Vagina (tissue), 2 donors: ENCODE results near the gene CEP120. TPM values are rescaled to one million over a fixed set of nuclear protein-coding genes. Genes with fewer than 3 reads are reported as not detected.
"Not testable (repeated sequence)": the region's sequence is repeated elsewhere in the genome, so short reads cannot be mapped to it uniquely, and the experiment has no call there.

Experiments
- DNase-seq, 2 donors: peaks; one replicate each; pipeline ENCODE4 v3.0.0-alpha.2; 2017; ENCODE audit errors: extremely low spot score in 2 of 2
- H3K27ac ChIP-seq: fragments of 200-600 bp; sonication (generic); one replicate; pipeline ENCODE4 v1.5.1; 2019
- H3K27me3 ChIP-seq: fragments of 200-600 bp; sonication (generic); one replicate; pipeline ENCODE4 v1.5.1; 2019
- H3K36me3 ChIP-seq, 2 donors: fragments of 200-600 bp; sonication (generic); one replicate each; pipeline ENCODE4 v1.5.1; 2017 to 2019
- H3K4me1 ChIP-seq: fragments of 200-600 bp; sonication (generic); one replicate; pipeline ENCODE4 v1.5.1; 2019
- H3K4me3 ChIP-seq, 2 donors: fragments of 200-600 bp; sonication (generic); 1 replicate in 1 of 2; 2 replicates in 1 of 2; pipeline ENCODE4 v1.5.1; 2016 to 2019
- H3K9me3 ChIP-seq: fragments of 200-600 bp; sonication (generic); one replicate; pipeline ENCODE4 v1.5.1; 2019
- CTCF ChIP-seq, 3 experiments: fragments of 450-650 bp in 2 of 3; fragments of 200-600 bp in 1 of 3; sonication (generic) in 1 of 3; IDR thresholded peaks; one replicate each; pipeline ENCODE4 v1.5.1; 2017 to 2019; ENCODE audit warnings: antibody characterized with exemption in 3 of 3, mild to moderate bottlenecking in 2 of 3, moderate library complexity in 2 of 3
- POLR2A ChIP-seq, 2 donors: fragments of 450-650 bp; IDR thresholded peaks; one replicate each; pipeline ENCODE4 v1.6.1; 2017; ENCODE audit warnings: antibody characterized with exemption in 2 of 2, mild to moderate bottlenecking in 2 of 2, moderate library complexity in 2 of 2
- POLR2AphosphoS5 ChIP-seq, 2 donors: sonication (generic); formaldehyde crosslinking; IDR thresholded peaks; one replicate each; pipeline ENCODE4 v1.9.0; 2017; ENCODE audit warnings: antibody characterized with exemption in 2 of 2, mild to moderate bottlenecking in 2 of 2, low read depth in 1 of 2; ENCODE audit not compliant: insufficient read depth in 1 of 2
- intact Hi-C: fragments of 100-400 bp; cut with DNase I; formaldehyde crosslinking; loops from one replicate; pipeline ENCODE4 v1.15.1; 2023
- total RNA-seq: library from RNA; depleted of rRNA; stranded (reverse); fragments of >200 nt; gene quantifications from one replicate; pipeline ENCODE4 v1.2.3, GENCODE V29; 2016

CEP120 gene
- total RNA-seq: 16.9 TPM

- DNase-seq: peak; percentile 98 to 99
- no peaks in the 10 kb centered on the region for H3K36me3 ChIP-seq
- no peaks in the 10 kb centered on the region for H3K9me3 ChIP-seq
- H3K27me3 ChIP-seq: no peaks in the 10 kb centered on the region
- H3K4me1 ChIP-seq: peaks cover 35% of the 10 kb centered on the region
- peak; percentile 94 to 95 for TF ChIP-seq POLR2AphosphoS5 (IDR thresholded peaks at IDR 0.05; ENCODE audit: insufficient read depth in 1 of 2, low read depth in 1 of 2)
- peak in 1 of 2 donors; percentile 50 for TF ChIP-seq POLR2A (IDR thresholded peaks at IDR 0.05)
- peak in 2 of 3 experiments; percentile 61 to 70 for TF ChIP-seq CTCF (IDR thresholded peaks at IDR 0.05)
- H3K27ac ChIP-seq: peak within 1 kb of the TSS; percentile 96
- H3K4me3 ChIP-seq: peak within 1 kb of the TSS; percentile 87 to 96
- intact Hi-C loops: loop anchor here (5.0 kb wide), 1 partner anchor 89 kb away; the partner anchor contains the start of gene CSNK1G3
These were observed at the start of gene CEP120 for GRCh38 chr5:123423278-123424149. CEP120 (minus strand) TSS chr5:123423403; CDS start chr5:123422998, 405 bp downstream.

GRCh38 chr5:123472150-123472924, 49.1 kb upstream of the CEP120 start:
- Histone ChIP-seq H3K27ac (no peak overlapping the region), H3K4me1 (no peaks in the 10 kb centered on the region), H3K9me3 (no peaks in the 10 kb centered on the region), H3K36me3 (no peaks in the 10 kb centered on the region), H3K4me3 (no peak overlapping the region), H3K27me3 (no peaks in the 10 kb centered on the region)
- DNase-seq: no peak
- intact Hi-C loops: no loop called here
- TF ChIP-seq POLR2AphosphoS5 (IDR thresholded peaks at IDR 0.05; ENCODE audit: insufficient read depth in 1 of 2, low read depth in 1 of 2) (no peak), CTCF (IDR thresholded peaks at IDR 0.05) (no peak), POLR2A (IDR thresholded peaks at IDR 0.05) (no peak)

GRCh38 chr5:123471385-123471784, 48.2 kb upstream of the CEP120 start:
- H3K4me3 ChIP-seq: no peak overlapping the region
- TF ChIP-seq POLR2AphosphoS5 (IDR thresholded peaks at IDR 0.05; ENCODE audit: insufficient read depth in 1 of 2, low read depth in 1 of 2) (no peak), POLR2A (IDR thresholded peaks at IDR 0.05) (no peak), CTCF (IDR thresholded peaks at IDR 0.05) (no peak)
- H3K36me3 ChIP-seq: no peaks in the 10 kb centered on the region
- H3K27ac ChIP-seq: no peak overlapping the region
- intact Hi-C loops: no loop called here
- H3K4me1 ChIP-seq: no peaks in the 10 kb centered on the region
- H3K9me3 ChIP-seq: no peaks in the 10 kb centered on the region
- H3K27me3 ChIP-seq: no peaks in the 10 kb centered on the region
- DNase-seq: no peak

- H3K9me3 ChIP-seq, DNase-seq, H3K27me3 ChIP-seq, H3K4me1 ChIP-seq, intact Hi-C loops, H3K4me3 ChIP-seq, H3K36me3 ChIP-seq, H3K27ac ChIP-seq: not testable (repeated sequence)
These were observed 43.6 kb upstream of the CEP120 start for GRCh38 chr5:123466839-123467238.

GRCh38 chr5:123460296-123460729, 37.1 kb upstream of the CEP120 start:
- intact Hi-C loops: no loop called here
- H3K27me3 ChIP-seq: no peaks in the 10 kb centered on the region
- no peaks in the 10 kb centered on the region for H3K36me3 ChIP-seq
- TF ChIP-seq POLR2A (IDR thresholded peaks at IDR 0.05) (no peak), POLR2AphosphoS5 (IDR thresholded peaks at IDR 0.05; ENCODE audit: insufficient read depth in 1 of 2, low read depth in 1 of 2) (no peak), CTCF (IDR thresholded peaks at IDR 0.05) (no peak)
- no peaks in the 10 kb centered on the region for H3K4me1 ChIP-seq
- H3K27ac ChIP-seq: no peak overlapping the region
- no peak for DNase-seq
- H3K9me3 ChIP-seq: no peaks in the 10 kb centered on the region
- no peak overlapping the region for H3K4me3 ChIP-seq

- H3K4me3 ChIP-seq, H3K9me3 ChIP-seq, H3K27me3 ChIP-seq, H3K36me3 ChIP-seq, H3K27ac ChIP-seq, H3K4me1 ChIP-seq, DNase-seq, intact Hi-C loops: not testable (repeated sequence)
These were observed 35.8 kb upstream of the CEP120 start for GRCh38 chr5:123458994-123459393.
